Mononuclear cell (primary cell): Measurements from ENCODE around the gene PRR30. TPM values are rescaled to one million over a fixed set of nuclear protein-coding genes. Genes with fewer than 3 reads are reported as not detected.

Source experiments
- H3K27me3 ChIP-seq: 2 replicates; pipeline ENCODE4 v1.6.0; 2011; ENCODE audit warnings: low read length, control low read depth; ENCODE audit not compliant: insufficient read depth
- H3K4me1 ChIP-seq: 2 replicates; pipeline ENCODE4 v1.5.1; 2011; ENCODE audit warnings: mild to moderate bottlenecking, low read length, control low read depth; ENCODE audit not compliant: insufficient read depth
- H3K4me3 ChIP-seq: 2 replicates; pipeline ENCODE4 v1.5.1; 2011; ENCODE audit warnings: mild to moderate bottlenecking, low read length, moderate library complexity
- H3K9me3 ChIP-seq: 2 replicates; pipeline ENCODE4 v1.5.1; 2011; ENCODE audit warnings: low read depth, mild to moderate bottlenecking, control low read depth, low read length
- total RNA-seq: library from RNA; depleted of rRNA; stranded (reverse); fragments of >200 nt; gene quantifications from one replicate; pipeline ENCODE4 v1.2.3, GENCODE V29; 2012

Gene PRR30
- total RNA-seq, 1 donor, result not detected

GRCh38 chr2:27102329-27102728 lies 36.9 kb downstream of the PRR30 start:
- H3K4me3 ChIP-seq, result no peak overlapping the region
- H3K9me3 ChIP-seq, result no peaks in the 10 kb centered on the region
- peaks cover 2% of the 10 kb centered on the region for H3K4me1 ChIP-seq
- H3K27me3 ChIP-seq, result no peaks in the 10 kb centered on the region

GRCh38 chr2:27100036-27100435 lies 39.2 kb downstream of the PRR30 start:
- Histone ChIP-seq H3K4me3 (no peak overlapping the region), H3K9me3 (no peaks in the 10 kb centered on the region), H3K27me3 (no peaks in the 10 kb centered on the region), H3K4me1 (peaks cover 20% of the 10 kb centered on the region)

GRCh38 chr2:27099334-27099955 lies 39.8 kb downstream of the PRR30 start:
- Histone ChIP-seq H3K27me3 (no peaks in the 10 kb centered on the region), H3K4me1 (peaks cover 20% of the 10 kb centered on the region), H3K9me3 (no peaks in the 10 kb centered on the region), H3K4me3 (no peak overlapping the region)

GRCh38 chr2:27097341-27097740 lies 41.9 kb downstream of the PRR30 start:
- Histone ChIP-seq H3K4me1 (peaks cover 20% of the 10 kb centered on the region), H3K9me3 (no peaks in the 10 kb centered on the region), H3K27me3 (no peaks in the 10 kb centered on the region), H3K4me3 (no peak overlapping the region)

GRCh38 chr2:27096748-27097297 lies 42.4 kb downstream of the PRR30 start:
- H3K4me3 ChIP-seq, result no peak overlapping the region
- H3K4me1 ChIP-seq, result peaks cover 20% of the 10 kb centered on the region
- no peaks in the 10 kb centered on the region for H3K27me3 ChIP-seq
- H3K9me3 ChIP-seq, result no peaks in the 10 kb centered on the region

GRCh38 chr2:27095745-27096651 lies 43.2 kb downstream of the PRR30 start:
- no peaks in the 10 kb centered on the region for H3K27me3 ChIP-seq
- peaks cover 20% of the 10 kb centered on the region for H3K4me1 ChIP-seq
- H3K9me3 ChIP-seq, result no peaks in the 10 kb centered on the region
- H3K4me3 ChIP-seq, result peak overlapping the region; percentile 11

- Histone ChIP-seq H3K4me3 (no peak overlapping the region), H3K9me3 (no peaks in the 10 kb centered on the region), H3K4me1 (peaks cover 20% of the 10 kb centered on the region), H3K27me3 (no peaks in the 10 kb centered on the region)
Observed at GRCh38 chr2:27095427-27095744, 43.8 kb downstream of the PRR30 start.

- no peaks in the 10 kb centered on the region for H3K27me3 ChIP-seq
- peaks cover 20% of the 10 kb centered on the region for H3K4me1 ChIP-seq
- no peak overlapping the region for H3K4me3 ChIP-seq
- no peaks in the 10 kb centered on the region for H3K9me3 ChIP-seq
Observed at GRCh38 chr2:27094353-27094984, 44.7 kb downstream of the PRR30 start.

- no peaks in the 10 kb centered on the region for H3K27me3 ChIP-seq
- no peak overlapping the region for H3K4me3 ChIP-seq
- H3K4me1 ChIP-seq, result peaks cover 20% of the 10 kb centered on the region
- H3K9me3 ChIP-seq, result no peaks in the 10 kb centered on the region
Observed at GRCh38 chr2:27093430-27094352, 45.5 kb downstream of the PRR30 start.

- Histone ChIP-seq H3K9me3 (no peaks in the 10 kb centered on the region), H3K4me1 (peaks cover 20% of the 10 kb centered on the region), H3K27me3 (no peaks in the 10 kb centered on the region), H3K4me3 (no peak overlapping the region)
Observed at GRCh38 chr2:27092696-27093429, 46.3 kb downstream of the PRR30 start.

- no peaks in the 10 kb centered on the region for H3K9me3 ChIP-seq
- peaks cover 22% of the 10 kb centered on the region for H3K4me1 ChIP-seq
- no peak overlapping the region for H3K4me3 ChIP-seq
- H3K27me3 ChIP-seq, result no peaks in the 10 kb centered on the region
Observed at GRCh38 chr2:27091746-27092695, 47.2 kb downstream of the PRR30 start.

GRCh38 chr2:27089111-27089954 lies 49.9 kb downstream of the PRR30 start:
- no peaks in the 10 kb centered on the region for H3K9me3 ChIP-seq
- no peaks in the 10 kb centered on the region for H3K27me3 ChIP-seq
- peaks cover 23% of the 10 kb centered on the region for H3K4me1 ChIP-seq
- H3K4me3 ChIP-seq, result no peak overlapping the region
